Mononuclear cell (primary cell): Measurements from ENCODE around the gene OBI1. TPM values are rescaled to one million over a fixed set of nuclear protein-coding genes. Genes with fewer than 3 reads are reported as not detected.
"Not testable (repeated sequence)": the region's sequence is repeated elsewhere in the genome, so short reads cannot be mapped to it uniquely, and the experiment has no call there.

Source experiments
- H3K27me3 ChIP-seq: 2 replicates; pipeline ENCODE4 v1.6.0; 2011; ENCODE audit warnings: low read length, control low read depth; ENCODE audit not compliant: insufficient read depth
- H3K4me1 ChIP-seq: 2 replicates; pipeline ENCODE4 v1.5.1; 2011; ENCODE audit warnings: mild to moderate bottlenecking, low read length, control low read depth; ENCODE audit not compliant: insufficient read depth
- H3K4me3 ChIP-seq: 2 replicates; pipeline ENCODE4 v1.5.1; 2011; ENCODE audit warnings: mild to moderate bottlenecking, low read length, moderate library complexity
- H3K9me3 ChIP-seq: 2 replicates; pipeline ENCODE4 v1.5.1; 2011; ENCODE audit warnings: low read depth, mild to moderate bottlenecking, control low read depth, low read length
- total RNA-seq: library from RNA; depleted of rRNA; stranded (reverse); fragments of >200 nt; gene quantifications from one replicate; pipeline ENCODE4 v1.2.3, GENCODE V29; 2012

Gene OBI1
- total RNA-seq, 1 donor, result 7.5 TPM

DNA sequence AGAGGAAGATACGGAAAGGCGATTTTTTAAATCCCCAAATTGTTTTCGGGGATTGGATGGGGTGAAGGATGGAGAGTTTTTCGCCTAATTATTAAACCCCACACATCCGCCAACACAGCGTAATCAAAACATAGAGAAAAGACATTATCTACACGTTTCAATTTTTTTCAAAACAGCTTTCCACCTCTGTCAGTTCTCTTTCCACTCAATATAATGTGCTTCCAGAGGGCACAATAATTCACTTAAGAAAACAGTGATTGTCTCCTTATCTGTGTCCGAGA lies 435 bp upstream of the OBI1 start:
- H3K4me3 ChIP-seq, result peak overlapping the region; percentile 59
- H3K27me3 ChIP-seq, result no peaks in the 10 kb centered on the region
- peaks cover 19% of the 10 kb centered on the region for H3K4me1 ChIP-seq
- no peaks in the 10 kb centered on the region for H3K9me3 ChIP-seq

DNA sequence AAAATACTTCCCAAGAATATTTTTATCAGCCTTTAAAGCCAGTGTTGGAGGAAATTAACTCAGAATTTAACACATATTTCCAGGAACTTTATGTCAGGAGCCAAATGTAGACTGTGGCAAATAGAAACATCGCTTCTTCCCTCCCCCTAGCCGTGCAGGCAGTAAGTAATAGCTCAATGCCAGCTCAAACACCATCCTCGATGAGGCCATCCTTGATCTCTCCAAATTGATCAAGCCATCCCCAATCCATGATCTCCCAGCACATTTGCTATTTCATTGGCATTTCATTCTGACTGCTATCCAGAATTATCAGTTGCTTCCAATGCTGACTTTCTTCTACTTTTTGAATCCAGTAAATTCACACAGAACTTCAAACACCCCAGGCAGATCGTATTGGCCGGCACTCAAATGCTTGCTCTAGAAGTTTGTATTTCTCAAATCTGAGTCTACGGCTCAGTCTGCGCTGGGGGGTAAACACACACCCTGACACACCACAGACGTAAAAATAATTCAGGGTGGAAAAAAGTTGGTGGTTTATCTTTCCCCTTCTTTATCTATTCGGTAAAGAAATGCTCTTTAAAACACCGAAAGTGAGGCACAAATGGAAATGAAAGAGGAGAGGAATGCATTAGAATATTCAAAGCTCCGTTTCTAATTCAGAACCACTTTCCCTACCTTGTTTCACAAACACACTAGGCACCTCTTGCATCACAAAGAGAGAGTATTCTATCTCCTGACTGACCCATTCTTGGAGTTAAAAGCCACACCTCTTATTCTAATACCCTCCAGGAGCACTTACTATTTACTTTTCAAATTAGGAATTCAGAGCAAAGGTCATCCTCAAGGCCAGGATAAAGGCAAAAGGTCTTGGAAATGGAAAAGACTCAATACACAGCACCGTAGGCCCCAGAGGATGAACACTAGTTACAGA lies 991 bp downstream of the OBI1 start:
- Histone ChIP-seq H3K4me1 (peaks cover 19% of the 10 kb centered on the region), H3K4me3 (peak overlapping the region; percentile 59), H3K9me3 (no peaks in the 10 kb centered on the region), H3K27me3 (no peaks in the 10 kb centered on the region)

DNA sequence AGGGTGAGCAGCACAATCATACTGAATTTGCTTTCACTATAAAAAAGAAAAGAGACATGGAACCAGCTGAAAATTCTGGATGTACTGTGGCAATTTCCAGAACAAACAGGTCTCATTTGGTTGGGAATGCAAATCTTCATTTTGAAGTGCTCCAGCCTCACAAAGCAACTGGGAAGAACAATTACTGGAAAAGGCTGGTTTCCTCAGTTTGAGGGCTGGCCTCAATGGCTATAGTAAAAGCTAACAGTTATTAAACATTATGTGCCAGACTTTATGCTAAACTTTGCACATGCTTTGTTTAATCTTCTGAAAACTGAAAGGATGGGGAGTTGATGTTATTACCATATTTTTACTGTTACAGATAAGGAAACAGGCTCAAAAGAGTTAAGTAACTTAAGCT lies 3.0 kb downstream of the OBI1 start:
- Histone ChIP-seq H3K27me3 (no peaks in the 10 kb centered on the region), H3K4me1 (peaks cover 19% of the 10 kb centered on the region), H3K4me3 (no peak overlapping the region), H3K9me3 (no peaks in the 10 kb centered on the region)

DNA sequence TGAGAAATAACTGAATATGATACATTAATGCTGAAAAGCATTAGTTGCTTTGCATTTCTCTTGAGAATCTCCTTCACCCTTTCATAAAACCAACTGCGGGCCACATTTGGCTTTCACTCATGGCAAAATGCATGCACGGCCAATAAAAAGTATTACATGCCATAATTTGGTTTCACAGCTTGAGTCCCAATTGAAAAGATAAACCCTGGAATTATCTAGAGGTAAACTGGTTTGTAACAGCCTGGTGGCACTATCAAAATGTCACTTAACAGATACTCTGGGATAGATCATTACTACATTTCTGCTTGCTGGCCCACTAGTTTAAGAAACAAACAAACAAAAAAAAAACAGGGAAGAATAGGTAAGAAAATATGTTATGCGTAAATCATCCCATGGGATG lies 3.9 kb downstream of the OBI1 start:
- H3K9me3 ChIP-seq, result no peaks in the 10 kb centered on the region
- peaks cover 22% of the 10 kb centered on the region for H3K4me1 ChIP-seq
- no peak overlapping the region for H3K4me3 ChIP-seq
- H3K27me3 ChIP-seq, result no peaks in the 10 kb centered on the region

DNA sequence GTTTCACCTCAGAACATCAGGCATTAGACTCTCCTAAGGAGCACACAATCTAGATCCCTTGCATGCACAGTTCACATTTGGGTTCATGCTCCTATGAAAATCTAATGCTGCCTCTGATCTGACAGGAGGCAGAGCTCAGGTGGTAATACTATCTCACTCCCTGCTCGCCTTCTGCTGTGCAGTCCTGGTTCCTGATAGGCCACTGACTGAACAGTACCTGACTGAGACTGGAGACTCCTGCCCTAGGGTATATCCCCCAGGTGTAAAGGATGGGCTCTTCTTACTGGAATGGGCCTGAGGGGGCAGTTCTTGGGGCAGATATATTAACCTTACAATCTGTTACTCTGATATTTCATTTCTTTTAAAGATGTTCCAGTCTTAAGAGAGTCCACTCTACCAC lies 6.3 kb downstream of the OBI1 start:
- Histone ChIP-seq H3K27me3 (no peaks in the 10 kb centered on the region), H3K4me1 (peaks cover 22% of the 10 kb centered on the region), H3K9me3 (no peaks in the 10 kb centered on the region), H3K4me3 (no peak overlapping the region)

DNA sequence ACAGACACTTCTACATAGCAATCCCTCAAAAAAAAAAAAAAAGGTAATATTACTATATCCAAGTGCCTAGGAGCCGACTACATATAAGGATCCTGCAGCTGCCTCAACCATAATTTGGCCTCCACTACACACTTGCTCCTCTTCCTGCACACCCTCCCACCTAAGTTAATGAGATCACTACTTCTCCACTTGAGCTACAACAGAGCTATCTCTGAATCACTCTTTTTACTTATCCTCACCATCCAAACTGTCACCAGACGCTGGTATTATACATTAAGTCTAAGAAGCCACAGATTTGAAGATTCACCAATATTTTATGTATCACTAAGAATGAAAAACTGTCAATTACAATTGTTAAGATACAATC lies 8.3 kb downstream of the OBI1 start:
- Histone ChIP-seq H3K9me3 (no peaks in the 10 kb centered on the region), H3K27me3 (no peaks in the 10 kb centered on the region), H3K4me1 (peaks cover 20% of the 10 kb centered on the region), H3K4me3 (no peak overlapping the region)

DNA sequence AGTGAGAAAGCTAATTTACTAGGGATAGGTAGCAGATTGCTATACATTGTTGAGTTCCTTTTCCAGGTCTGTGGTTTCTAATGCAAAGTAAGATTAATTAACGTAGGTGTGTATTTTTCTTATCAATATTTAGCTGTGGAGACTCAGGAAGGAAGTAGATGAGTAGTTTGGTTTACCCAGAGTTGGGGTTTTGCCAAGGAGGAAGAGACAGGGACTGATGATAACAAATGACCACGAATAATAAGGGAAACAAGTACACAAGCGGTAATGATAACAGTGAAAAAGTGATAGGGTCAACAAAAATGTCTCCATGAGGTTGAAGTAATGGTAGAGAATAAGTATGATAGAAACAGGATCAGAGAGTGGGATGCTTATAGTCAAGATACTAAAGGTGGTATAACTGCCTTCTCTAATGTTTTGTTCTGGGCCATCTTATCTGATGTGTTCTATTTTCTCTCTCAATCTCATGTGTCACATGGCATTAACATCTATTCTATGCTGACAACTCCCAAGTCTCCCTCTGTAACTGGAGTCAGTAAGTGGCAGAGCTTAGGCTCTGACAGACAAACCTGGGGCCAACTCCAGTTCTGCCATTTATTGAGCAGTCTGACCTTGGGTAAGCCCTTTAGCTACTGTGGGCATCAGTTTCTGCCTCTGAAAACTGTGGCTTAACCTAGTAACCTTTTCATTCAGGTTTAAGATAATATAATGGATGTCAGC lies 8.8 kb downstream of the OBI1 start:
- H3K4me1 ChIP-seq, result peaks cover 20% of the 10 kb centered on the region
- no peaks in the 10 kb centered on the region for H3K27me3 ChIP-seq
- H3K9me3 ChIP-seq, result no peaks in the 10 kb centered on the region
- no peak overlapping the region for H3K4me3 ChIP-seq

DNA sequence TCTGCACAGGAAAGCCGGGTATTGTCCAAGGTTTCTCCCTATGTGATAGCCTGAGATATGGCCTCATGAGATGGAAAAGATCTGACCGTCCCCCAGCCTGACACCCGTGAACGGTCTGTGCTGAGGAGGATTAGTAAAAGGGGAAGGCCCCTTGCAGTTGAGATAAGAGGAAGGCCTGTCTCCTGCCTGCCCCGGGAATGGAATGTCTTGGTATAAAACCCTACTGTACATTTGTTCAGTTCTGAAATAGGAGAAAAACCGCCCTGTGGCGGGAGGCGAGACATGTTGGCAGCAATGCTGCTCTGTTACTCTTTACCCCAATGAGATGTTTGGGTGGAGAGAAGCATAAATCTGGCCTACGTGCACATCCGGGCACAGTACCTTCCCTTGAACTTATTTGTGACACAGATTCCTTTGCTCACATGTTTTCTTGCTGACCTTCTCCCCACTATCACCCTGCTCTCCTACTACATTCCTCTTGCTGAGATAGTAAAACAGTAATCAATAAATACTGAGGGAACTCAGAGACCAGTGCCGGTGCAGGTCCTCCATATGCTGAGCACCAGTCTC lies 11.8 kb downstream of the OBI1 start:
- H3K27me3 ChIP-seq, H3K9me3 ChIP-seq, H3K4me3 ChIP-seq: not testable (repeated sequence)
- H3K4me1 ChIP-seq, result peaks cover 20% of the 10 kb centered on the region

DNA sequence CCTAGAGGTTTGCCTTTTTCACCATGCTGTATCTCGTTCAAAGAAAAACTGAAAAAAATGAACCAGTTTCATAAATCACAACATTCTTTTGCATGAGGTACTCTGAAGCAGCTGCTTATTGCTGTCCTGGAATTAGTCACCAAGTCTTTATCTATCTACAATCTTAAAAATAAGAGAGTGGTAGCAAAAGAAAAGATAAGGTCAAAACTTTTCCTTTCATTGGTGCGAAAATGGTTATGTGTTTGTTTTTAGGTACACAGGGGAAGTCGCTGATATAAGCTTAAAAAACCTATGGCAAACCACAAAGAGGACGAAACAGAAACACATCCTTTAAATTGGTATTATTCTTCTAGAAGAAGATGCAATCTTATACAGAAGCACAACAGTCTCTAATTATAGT lies 20.7 kb downstream of the OBI1 start:
- no peaks in the 10 kb centered on the region for H3K9me3 ChIP-seq
- no peak overlapping the region for H3K4me3 ChIP-seq
- no peaks in the 10 kb centered on the region for H3K27me3 ChIP-seq
- no peaks in the 10 kb centered on the region for H3K4me1 ChIP-seq

DNA sequence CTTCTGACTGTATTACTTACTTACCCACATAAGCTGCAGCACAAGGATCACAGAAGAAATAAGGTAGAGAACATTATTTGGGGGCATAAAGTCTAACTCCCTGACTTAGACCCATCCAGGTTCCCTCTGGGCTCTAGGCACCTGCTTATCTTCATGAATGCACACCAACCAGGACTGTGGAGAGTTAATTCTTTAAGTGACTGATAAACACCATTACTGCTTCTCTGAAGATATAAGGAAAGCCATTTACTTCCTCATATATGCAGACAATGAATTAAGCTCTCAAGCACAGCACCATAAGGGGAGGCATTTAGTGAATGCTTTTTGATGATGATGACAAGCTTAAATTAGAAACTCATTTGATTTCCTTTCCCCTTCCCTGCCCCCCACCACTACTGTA lies 22.5 kb downstream of the OBI1 start:
- Histone ChIP-seq H3K9me3 (no peaks in the 10 kb centered on the region), H3K4me1 (no peaks in the 10 kb centered on the region)

DNA sequence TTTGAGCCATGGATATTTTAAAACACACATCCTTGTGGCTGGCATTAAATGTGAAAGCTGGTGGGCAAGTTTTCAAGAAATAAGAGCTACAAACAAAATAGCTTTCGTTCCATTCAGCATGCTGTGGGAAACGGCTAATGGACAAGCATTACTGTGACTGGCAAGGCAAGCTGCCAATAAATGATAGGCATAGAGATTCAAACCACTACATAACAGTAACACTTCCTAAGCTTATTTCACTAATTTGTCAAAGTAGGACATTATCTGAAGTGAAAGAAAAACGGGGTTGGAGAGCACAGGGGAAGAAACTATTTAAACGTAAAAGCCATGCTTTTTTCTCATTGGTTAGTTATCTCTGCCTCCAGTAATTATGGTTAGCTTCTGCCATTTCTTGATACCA lies 26.0 kb downstream of the OBI1 start:
- no peaks in the 10 kb centered on the region for H3K27me3 ChIP-seq
- no peaks in the 10 kb centered on the region for H3K4me1 ChIP-seq
- no peaks in the 10 kb centered on the region for H3K9me3 ChIP-seq
- no peak overlapping the region for H3K4me3 ChIP-seq

More for the DNA sequence above, 22.5 kb downstream of the OBI1 start:
- H3K4me3 ChIP-seq, result no peak overlapping the region
- no peaks in the 10 kb centered on the region for H3K27me3 ChIP-seq

DNA sequence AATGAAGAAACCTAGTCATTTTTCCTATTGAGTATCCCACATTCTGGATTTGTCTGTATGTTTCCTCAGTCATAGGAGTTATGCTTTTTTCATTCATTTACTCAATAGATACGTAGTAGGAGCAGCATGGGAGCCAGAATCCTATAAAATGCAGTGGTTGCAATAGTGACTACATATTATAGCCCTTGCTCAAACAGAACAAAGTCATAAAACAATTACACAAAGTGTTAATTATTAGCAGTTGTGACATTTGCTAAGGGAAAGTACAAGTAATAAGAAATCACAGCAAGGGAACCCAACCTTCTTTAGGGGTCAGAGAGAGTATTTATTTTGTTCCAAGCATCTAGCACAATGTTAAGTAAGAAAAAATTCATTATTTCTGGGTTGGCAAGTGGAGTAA lies 27.9 kb downstream of the OBI1 start:
- no peak overlapping the region for H3K4me3 ChIP-seq
- no peaks in the 10 kb centered on the region for H3K4me1 ChIP-seq
- H3K27me3 ChIP-seq, result no peaks in the 10 kb centered on the region
- H3K9me3 ChIP-seq, result no peaks in the 10 kb centered on the region

DNA sequence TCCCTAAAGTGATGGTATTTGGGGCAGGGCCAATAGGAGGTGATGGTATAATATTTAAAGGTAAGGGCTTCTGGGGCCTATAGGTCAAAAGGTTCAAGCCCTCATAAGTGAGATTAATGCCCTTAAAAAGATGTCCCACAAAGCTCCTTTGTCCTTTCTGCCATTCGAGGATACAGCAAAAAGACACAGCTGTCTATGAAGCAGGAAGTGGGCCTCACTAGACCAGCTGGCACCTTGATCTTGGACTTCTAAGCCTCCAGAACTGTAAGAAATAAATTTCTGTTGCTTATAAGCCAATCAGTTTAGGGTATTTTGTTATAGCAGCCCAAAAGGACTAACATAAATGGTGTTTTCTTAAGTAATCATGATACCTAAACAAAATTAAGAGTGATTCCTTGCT lies 28.4 kb downstream of the OBI1 start:
- Histone ChIP-seq H3K9me3 (no peaks in the 10 kb centered on the region), H3K4me1 (no peaks in the 10 kb centered on the region), H3K27me3 (no peaks in the 10 kb centered on the region), H3K4me3 (no peak overlapping the region)

DNA sequence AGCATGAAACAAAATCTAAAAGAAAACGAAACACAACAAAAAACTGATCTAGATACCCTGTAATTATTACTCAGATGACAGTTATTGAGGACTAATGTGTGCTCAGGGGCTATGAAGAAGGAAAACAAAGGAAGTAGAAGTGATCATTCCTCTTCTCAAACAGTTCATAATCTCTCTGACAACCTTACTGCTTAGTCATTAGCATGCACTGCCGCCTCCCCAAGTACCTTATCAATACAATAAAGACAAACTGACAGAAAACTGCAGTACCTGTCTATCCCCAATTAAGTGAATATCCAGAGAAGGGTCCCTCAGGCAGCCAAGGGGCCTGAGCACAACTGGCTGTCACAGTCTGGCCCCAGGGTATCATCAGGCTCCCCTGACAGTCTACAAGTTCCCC lies 33.6 kb downstream of the OBI1 start:
- no peaks in the 10 kb centered on the region for H3K27me3 ChIP-seq
- H3K4me1 ChIP-seq, result no peaks in the 10 kb centered on the region
- H3K9me3 ChIP-seq, result no peaks in the 10 kb centered on the region
- H3K4me3 ChIP-seq, result no peak overlapping the region

DNA sequence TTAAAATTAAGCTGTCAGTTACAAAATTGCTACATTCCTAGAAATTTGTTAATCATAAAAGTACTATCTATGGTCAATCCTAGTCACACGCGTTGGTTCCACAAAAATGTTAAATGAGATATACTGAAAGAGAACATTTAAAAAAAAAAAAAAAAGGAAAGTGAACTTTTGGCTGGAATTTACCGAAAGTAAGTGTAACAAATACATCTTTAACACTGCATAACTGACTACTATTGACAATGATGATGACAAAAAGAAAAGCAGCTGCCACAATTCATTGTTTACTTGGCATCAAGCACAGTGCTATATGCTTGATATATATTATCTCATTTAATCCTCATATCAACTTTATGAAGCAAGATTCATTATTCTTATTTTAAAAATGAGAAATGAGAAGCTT lies 35.8 kb downstream of the OBI1 start:
- Histone ChIP-seq H3K27me3 (no peaks in the 10 kb centered on the region), H3K4me3 (no peak overlapping the region), H3K9me3 (no peaks in the 10 kb centered on the region), H3K4me1 (no peaks in the 10 kb centered on the region)
